Fibroblast of lung (primary cell): Measurements from ENCODE around the gene GNG5. TPM values are rescaled to one million over a fixed set of nuclear protein-coding genes. Genes with fewer than 3 reads are reported as not detected.
A peak's percentile ranks its signal among the peaks of the same experiment; 100 is the strongest.
"Not testable (repeated sequence)": the region's sequence is repeated elsewhere in the genome, so short reads cannot be mapped to it uniquely, and the experiment has no call there.

ENCODE experiments used
- DNase-seq, 2 donors: peaks; one replicate each; pipeline versions ENCODE4 v3.0.0 to v3.0.0-alpha.2; 2010; ENCODE audit warnings: low read depth in 2 of 2
- H2AFZ ChIP-seq: 2 replicates; pipeline ENCODE4 v1.5.1; 2012; ENCODE audit warnings: low read length, control low read depth, inconsistent platforms
- H3K27ac ChIP-seq: 2 replicates; pipeline ENCODE4 v1.5.1; 2011; ENCODE audit warnings: low read length, control low read depth; ENCODE audit not compliant: insufficient read depth
- H3K27me3 ChIP-seq: 2 replicates; pipeline ENCODE4 v1.5.1; 2011; ENCODE audit warnings: mild to moderate bottlenecking, low read length; ENCODE audit not compliant: control insufficient read depth, insufficient read depth
- H3K36me3 ChIP-seq: 2 replicates; pipeline ENCODE4 v1.5.1; 2011; ENCODE audit warnings: low read length; ENCODE audit not compliant: control insufficient read depth, insufficient read depth
- H3K4me1 ChIP-seq: 2 replicates; pipeline ENCODE4 v1.5.1; 2011; ENCODE audit warnings: low read length; ENCODE audit not compliant: control insufficient read depth, insufficient read depth; ENCODE audit errors: extremely low read depth
- H3K4me2 ChIP-seq: 2 replicates; pipeline ENCODE4 v1.5.1; 2011; ENCODE audit warnings: low read length, control low read depth; ENCODE audit not compliant: insufficient read depth; ENCODE audit errors: extremely low read depth
- H3K4me3 ChIP-seq, 4 experiments: fragments of 200-600 bp in 1 of 4; sonication (generic) in 1 of 4; replicated peaks in 1 of 4; 2 replicates each; pipeline ENCODE4 v1.5.1; 2011 to 2016; ENCODE audit warnings: low read length in 4 of 4, low read depth in 3 of 4, mild to moderate bottlenecking in 3 of 4, control low read depth in 2 of 4, inconsistent platforms in 1 of 4, mixed read lengths in 1 of 4; ENCODE audit not compliant: insufficient read depth in 1 of 4; ENCODE audit errors: control extremely low read depth in 1 of 4
- H3K79me2 ChIP-seq: 2 replicates; pipeline ENCODE4 v1.5.1; 2012; ENCODE audit warnings: mild to moderate bottlenecking, low read length, inconsistent platforms; ENCODE audit not compliant: control insufficient read depth, insufficient read depth
- H3K9ac ChIP-seq: 2 replicates; pipeline ENCODE4 v1.5.1; 2011; ENCODE audit warnings: mild to moderate bottlenecking, low read length, control low read depth; ENCODE audit not compliant: insufficient read depth
- H3K9me3 ChIP-seq: 2 replicates; pipeline ENCODE4 v1.5.1; 2012; ENCODE audit warnings: low read depth, low read length; ENCODE audit not compliant: control insufficient read depth, insufficient read depth
- H4K20me1 ChIP-seq: 2 replicates; pipeline ENCODE4 v1.5.1; 2011; ENCODE audit warnings: low read length; ENCODE audit not compliant: control insufficient read depth, insufficient read depth; ENCODE audit errors: extremely low read depth
- CTCF ChIP-seq, 2 donors: IDR thresholded peaks in 1 of 2; conservative IDR thresholded peaks in 1 of 2; 1 replicate in 1 of 2; 2 replicates in 1 of 2; pipeline ENCODE4 v1.5.1; 2011 to 2012; ENCODE audit warnings: low read length in 2 of 2, control low read depth in 1 of 2, inconsistent platforms in 1 of 2, low read depth in 1 of 2, mild to moderate bottlenecking in 1 of 2
- EZH2 ChIP-seq: IDR thresholded peaks from 2 replicates; pipeline ENCODE4 v1.5.1; 2012; ENCODE audit warnings: low read length, control low read depth, mild to moderate bottlenecking; ENCODE audit errors: missing control alignments
- polyA plus RNA-seq, 2 donors: library from polyadenylated mRNA; depleted of rRNA in 1 of 2; stranded (reverse) in 1 of 2; unstranded in 1 of 2; fragments of >200 nt; gene quantifications; 2 replicates each; pipeline ENCODE4 v1.2.1, GENCODE V29; 2011 to 2012; ENCODE audit warnings: missing spikeins in 1 of 2
- total RNA-seq: library from RNA; depleted of rRNA; stranded (reverse); fragments of >200 nt; gene quantifications from 2 replicates; pipeline ENCODE4 v1.2.1, GENCODE V29; 2014

The GNG5 gene
- total and polyA plus RNA-seq, 2 donors (not counting 1 experiment from before 2014, with no cell fraction given): 13.7 to 59.4 TPM

- H3K79me2 ChIP-seq: peaks cover 6% of the 10 kb centered on the region
- no peak overlapping the region for H3K27ac ChIP-seq
- DNase-seq: no peak
- TF ChIP-seq EZH2 (no peak), CTCF (conservative IDR thresholded peaks at IDR 0.05 in 1 of 2, IDR thresholded peaks at IDR 0.05 in 1 of 2; ENCODE audit: low read depth in 1 of 2, low read length in 2 of 2) (no peak)
- no peaks in the 10 kb centered on the region for H3K36me3 ChIP-seq
- H3K9me3 ChIP-seq: no peaks in the 10 kb centered on the region
- no peaks in the 10 kb centered on the region for H3K27me3 ChIP-seq
- no peaks in the 10 kb centered on the region for H3K4me1 ChIP-seq
- H4K20me1 ChIP-seq: no peaks in the 10 kb centered on the region
- no peak overlapping the region for H3K4me2 ChIP-seq
- H3K4me3 ChIP-seq: no peak overlapping the region
- no peak overlapping the region for H3K9ac ChIP-seq
- H2AFZ ChIP-seq: no peak overlapping the region
Measured at GRCh38 chr1:84510165-84510564, 3.8 kb upstream of the GNG5 start.

DNA sequence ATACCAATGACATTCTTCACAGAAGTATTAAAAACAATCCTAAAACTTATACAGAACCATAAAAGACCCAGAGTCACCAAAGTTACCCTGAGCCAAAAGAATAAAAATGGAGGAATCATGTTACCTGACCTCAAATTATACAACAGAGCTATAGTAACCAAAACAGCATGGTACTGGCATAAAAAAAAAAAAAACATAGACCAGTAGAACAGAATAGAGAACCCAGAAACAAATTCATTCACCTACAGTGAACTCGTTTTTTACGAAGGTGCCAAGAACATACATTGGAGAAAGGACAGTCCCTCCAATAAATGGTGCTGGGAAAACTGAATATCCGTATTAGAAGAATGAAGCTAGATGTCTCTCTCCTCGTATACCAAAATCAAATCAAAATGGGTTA, 2.6 kb upstream of the GNG5 start:
- no peak for TF ChIP-seq CTCF (conservative IDR thresholded peaks at IDR 0.05 in 1 of 2, IDR thresholded peaks at IDR 0.05 in 1 of 2; ENCODE audit: low read depth in 1 of 2, low read length in 2 of 2)
- TF ChIP-seq EZH2: no peak
- Histone ChIP-seq H3K9me3 (no peaks in the 10 kb centered on the region), H2AFZ (no peak overlapping the region), H3K4me1 (no peaks in the 10 kb centered on the region), H3K79me2 (peaks cover 17% of the 10 kb centered on the region), H4K20me1 (no peaks in the 10 kb centered on the region), H3K4me2 (no peak overlapping the region), H3K27me3 (no peaks in the 10 kb centered on the region), H3K4me3 (no peak overlapping the region), H3K27ac (no peak overlapping the region), H3K9ac (no peak overlapping the region), H3K36me3 (no peaks in the 10 kb centered on the region)
- DNase-seq: no peak

GRCh38 chr1:84508510-84508909, 2.1 kb upstream of the GNG5 start:
- no peak for DNase-seq
- no peak overlapping the region for H3K9ac ChIP-seq
- H3K79me2 ChIP-seq: peaks cover 22% of the 10 kb centered on the region
- no peak overlapping the region for H3K4me3 ChIP-seq
- H3K27ac ChIP-seq: no peak overlapping the region
- H3K9me3 ChIP-seq: no peaks in the 10 kb centered on the region
- H3K4me2 ChIP-seq: no peak overlapping the region
- no peaks in the 10 kb centered on the region for H4K20me1 ChIP-seq
- TF ChIP-seq CTCF (conservative IDR thresholded peaks at IDR 0.05 in 1 of 2, IDR thresholded peaks at IDR 0.05 in 1 of 2; ENCODE audit: low read depth in 1 of 2, low read length in 2 of 2): no peak
- no peak for TF ChIP-seq EZH2
- H2AFZ ChIP-seq: no peak overlapping the region
- no peaks in the 10 kb centered on the region for H3K36me3 ChIP-seq
- no peaks in the 10 kb centered on the region for H3K27me3 ChIP-seq
- no peaks in the 10 kb centered on the region for H3K4me1 ChIP-seq

DNA sequence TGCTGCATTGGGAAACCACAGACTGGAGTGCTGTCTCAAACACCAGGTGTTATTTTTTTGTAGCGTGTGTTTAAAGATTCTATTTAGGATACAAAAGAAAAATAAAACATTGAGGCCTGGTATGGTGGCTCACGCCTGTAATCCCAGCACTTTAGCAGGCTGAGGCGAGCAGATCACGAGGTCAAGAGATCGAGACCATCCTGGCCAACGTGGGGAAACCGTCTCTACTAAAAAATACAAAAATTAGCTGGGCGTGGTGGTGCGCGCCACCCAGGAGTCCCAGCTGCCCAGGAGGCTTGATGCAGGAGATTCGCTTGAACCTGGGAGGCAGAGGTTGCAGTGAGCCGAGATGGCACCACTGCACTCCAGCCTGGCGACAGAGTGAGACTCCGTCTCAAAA, 1.5 kb upstream of the GNG5 start:
- not testable (repeated sequence) for H3K9ac ChIP-seq, H3K27ac ChIP-seq, H3K4me2 ChIP-seq, H3K9me3 ChIP-seq, H3K36me3 ChIP-seq, H3K27me3 ChIP-seq, H3K4me1 ChIP-seq, DNase-seq, H4K20me1 ChIP-seq, H2AFZ ChIP-seq
- Histone ChIP-seq H3K4me3 (peak overlapping the region in 1 of 4 experiments; percentile 94), H3K79me2 (peaks cover 29% of the 10 kb centered on the region)
